ENCODE measurements around the gene CSNK2B. TPM values are rescaled to one million over a fixed set of nuclear protein-coding genes. Genes with fewer than 3 reads are reported as not detected.
A peak's percentile ranks its signal among the peaks of the same experiment; 100 is the strongest.

The CSNK2B gene
- total RNA-seq, 1 experiment from 2014 or later = 219 TPM

- ChIA-PET CTCF (no interaction called here), POLR2A (interaction anchor here (0.6 kb wide), 1 partner anchor 65 kb away, joined by 4 read pairs; no protein-coding TSS in a partner anchor)
- in situ Hi-C loops (cut with HindIII; ENCODE audit: low pct_unique_long_range_greater_than_20kb, low sequenced_read_pairs) (no loop called here), intact Hi-C loops (cut with micrococcal nuclease; ENCODE audit: unreplicated experiment) (no loop called here)
- TF ChIP-seq TCF7L2 (IDR thresholded peaks at IDR 0.05; ENCODE audit: low read depth, low read length) (no peak), POLR2AphosphoS5 (IDR thresholded peaks at IDR 0.05; ENCODE audit: low read depth, low read length) (no peak), CTCF (IDR thresholded peaks at IDR 0.05) (no peak), SIN3A (IDR thresholded peaks at IDR 0.05; ENCODE audit: borderline replicate concordance, insufficient read depth, low read depth, low read length) (no peak), REST (IDR thresholded peaks at IDR 0.05; ENCODE audit: insufficient read depth in 1 of 2, low read depth in 2 of 2, low read length in 1 of 2) (no peak)
- Histone ChIP-seq H3K4me1 (ENCODE audit: control insufficient read depth, insufficient read depth, low read length) (peaks cover 28% of the 10 kb centered on the region), H3K9me3 (ENCODE audit: control insufficient read depth, insufficient read depth, low read depth, low read length) (no peaks in the 10 kb centered on the region), H3K27me3 (ENCODE audit: control insufficient read depth, insufficient read depth, low read length) (no peaks in the 10 kb centered on the region), H3K27ac (ENCODE audit: low read length) (peak overlapping the region; percentile 98), H3K4me3 (ENCODE audit: low read depth in 2 of 2, low read length in 2 of 2) (peak overlapping the region; percentile 99), H3K36me3 (ENCODE audit: control insufficient read depth, insufficient read depth, low read length) (no peaks in the 10 kb centered on the region; the same call in 1 of the 2 replicates)
- DNase-seq (ENCODE audit: low read depth, low spot score) = no peak
- BruUV-seq (replicated peaks) = no TSS peak
- ATAC-seq = no peak
Observed at GRCh38 chr6:31658983-31659648, 6.8 kb upstream of the CSNK2B start.

GRCh38 chr6:31659649-31660380, 6.1 kb upstream of the CSNK2B start:
- DNase-seq (ENCODE audit: low read depth, low spot score) = no peak
- peaks cover 31% of the 10 kb centered on the region for H3K4me1 ChIP-seq (ENCODE audit: control insufficient read depth, insufficient read depth, low read length)
- CTCF ChIA-PET = no interaction called here
- ATAC-seq = no peak
- in situ Hi-C loops (cut with HindIII; ENCODE audit: low pct_unique_long_range_greater_than_20kb, low sequenced_read_pairs) (no loop called here), intact Hi-C loops (cut with micrococcal nuclease; ENCODE audit: unreplicated experiment) (no loop called here)
- peak overlapping the region; percentile 98 for H3K27ac ChIP-seq (ENCODE audit: low read length)
- TF ChIP-seq REST (IDR thresholded peaks at IDR 0.05; ENCODE audit: insufficient read depth in 1 of 2, low read depth in 2 of 2, low read length in 1 of 2) (peak; percentile 83), TCF7L2 (IDR thresholded peaks at IDR 0.05; ENCODE audit: low read depth, low read length) (no peak)
- H3K4me3 ChIP-seq (ENCODE audit: low read depth in 2 of 2, low read length in 2 of 2) = peak overlapping the region; percentile 99
- no peaks in the 10 kb centered on the region; the same call in 1 of the 2 replicates for H3K36me3 ChIP-seq (ENCODE audit: control insufficient read depth, insufficient read depth, low read length)
- H3K9me3 ChIP-seq (ENCODE audit: control insufficient read depth, insufficient read depth, low read depth, low read length) = no peaks in the 10 kb centered on the region
- H3K27me3 ChIP-seq (ENCODE audit: control insufficient read depth, insufficient read depth, low read length) = no peaks in the 10 kb centered on the region
- no TSS peak for BruUV-seq (replicated peaks)
- POLR2A ChIA-PET = interaction anchor here (2.3 kb wide), 1 partner anchor 7 kb away, joined by 10 read pairs; the partner anchor contains the start of gene BAG6

All from Panc1 (cell line).